Hepatocyte (in vitro differentiated cells): Measurements from ENCODE around the gene TREML2.

Source experiments
- CTCF ChIP-seq: fragments of 200-600 bp; sonication (generic); IDR thresholded peaks from 2 replicates; pipeline ENCODE4 v1.5.1; 2016; ENCODE audit warnings: antibody characterized with exemption, mild to moderate bottlenecking; ENCODE audit not compliant: poor library complexity
- EZH2 ChIP-seq: fragments of 200-600 bp; sonication (generic); IDR thresholded peaks from 2 replicates; pipeline ENCODE4 v1.6.1; 2016; ENCODE audit warnings: antibody characterized with exemption, mild to moderate bottlenecking, borderline replicate concordance
- EZH2phosphoT487 ChIP-seq: fragments of 200-600 bp; sonication (generic); IDR thresholded peaks from one replicate; pipeline ENCODE4 v1.6.1; 2018; ENCODE audit warnings: antibody characterized with exemption, mild to moderate bottlenecking, low read depth, moderate library complexity; ENCODE audit not compliant: unreplicated experiment, severe bottlenecking

- TF ChIP-seq CTCF (no peak), EZH2phosphoT487 (no peak), EZH2 (no peak)
Measured at GRCh38 chr6:41174610-41175009, 26.3 kb downstream of the TREML2 start.
